Measurements from ENCODE around the gene TMIGD2. TPM values are rescaled to one million over a fixed set of nuclear protein-coding genes. Genes with fewer than 3 reads are reported as not detected.

The TMIGD2 gene
- polyA plus RNA-seq, 1 donor from 2014 or later: not detected

- TF ChIP-seq EP300 (conservative IDR thresholded peaks at IDR 0.05; ENCODE audit: poor library complexity, severe bottlenecking) (no peak), RAD21 (conservative IDR thresholded peaks at IDR 0.05) (no peak), EZH2 (IDR thresholded peaks at IDR 0.05; ENCODE audit: borderline replicate concordance, insufficient read depth, low read length, poor library complexity, severe bottlenecking) (no peak)
- Histone ChIP-seq H3K36me3 (ENCODE audit: insufficient read depth, low read length) (no peaks in the 10 kb centered on the region), H3K27ac (ENCODE audit: low read length) (no peak overlapping the region), H3K9me3 (ENCODE audit: low read length) (no peaks in the 10 kb centered on the region), H4K20me1 (ENCODE audit: insufficient read depth) (no peaks in the 10 kb centered on the region), H3F3A (ENCODE audit: insufficient read depth, low read length, poor library complexity, severe bottlenecking) (no peaks in the 10 kb centered on the region), H3K79me2 (replicated peaks; ENCODE audit: insufficient read depth, low read length) (no peaks in the 10 kb centered on the region), H3K27me3 (ENCODE audit: insufficient read depth, low read depth, low read length) (peaks cover 9% of the 10 kb centered on the region), H3K4me3 (ENCODE audit: low read length) (no peak overlapping the region), H3K9me2 (ENCODE audit: insufficient read depth, low read length) (no peaks in the 10 kb centered on the region), H3K9ac (ENCODE audit: low read length) (no peak overlapping the region), H3K4me2 (ENCODE audit: low read length) (no peak overlapping the region), H2AFZ (ENCODE audit: low read depth, low read length) (no peak overlapping the region)
Measured at GRCh38 chr19:4324228-4324627, 22.0 kb upstream of the TMIGD2 start.

GRCh38 chr19:4323692-4324091 is 21.5 kb upstream of the TMIGD2 start:
- no peak overlapping the region for H3K4me3 ChIP-seq (ENCODE audit: low read length)
- TF ChIP-seq MXI1 (conservative IDR thresholded peaks at IDR 0.05; ENCODE audit: poor library complexity, severe bottlenecking): no peak
- TF ChIP-seq RAD21 (conservative IDR thresholded peaks at IDR 0.05): no peak
- no peak for TF ChIP-seq EP300 (conservative IDR thresholded peaks at IDR 0.05; ENCODE audit: poor library complexity, severe bottlenecking)
- no peak for TF ChIP-seq CTCF (IDR thresholded peaks at IDR 0.05; ENCODE audit: poor library complexity, severe bottlenecking)
- no peak for TF ChIP-seq REST (IDR thresholded peaks at IDR 0.05; ENCODE audit: borderline replicate concordance)
- TF ChIP-seq SMC3 (conservative IDR thresholded peaks at IDR 0.05; ENCODE audit: poor library complexity): no peak
- TF ChIP-seq POLR2AphosphoS5 (IDR thresholded peaks at IDR 0.05): no peak
- no peak for TF ChIP-seq EZH2 (IDR thresholded peaks at IDR 0.05; ENCODE audit: borderline replicate concordance, insufficient read depth, low read length, poor library complexity, severe bottlenecking)
- TF ChIP-seq TAF1 (IDR thresholded peaks at IDR 0.05; ENCODE audit: low read depth): no peak

More at GRCh38 chr19:4323692-4324091, 21.5 kb upstream of the TMIGD2 start:
- H3K27me3 ChIP-seq (ENCODE audit: insufficient read depth, low read depth, low read length): peaks cover 9% of the 10 kb centered on the region
- H4K20me1 ChIP-seq (ENCODE audit: insufficient read depth): no peaks in the 10 kb centered on the region
- no peak overlapping the region for H3K4me2 ChIP-seq (ENCODE audit: low read length)
- peaks cover 3% of the 10 kb centered on the region for H3K36me3 ChIP-seq (ENCODE audit: insufficient read depth, low read length)
- no peaks in the 10 kb centered on the region for H3K79me2 ChIP-seq (replicated peaks; ENCODE audit: insufficient read depth, low read length)
- H3F3A ChIP-seq (ENCODE audit: insufficient read depth, low read length, poor library complexity, severe bottlenecking): no peaks in the 10 kb centered on the region
- no peaks in the 10 kb centered on the region for H3K9me2 ChIP-seq (ENCODE audit: insufficient read depth, low read length)
- H2AFZ ChIP-seq (ENCODE audit: low read depth, low read length): no peak overlapping the region
- H3K9ac ChIP-seq (ENCODE audit: low read length): no peak overlapping the region
- H3K9me3 ChIP-seq (ENCODE audit: low read length): no peaks in the 10 kb centered on the region
- H3K27ac ChIP-seq (ENCODE audit: low read length): no peak overlapping the region
